ENCODE results near the gene SAT2.

GRCh38 chr17:7615265-7615747 is 12.3 kb downstream of the SAT2 start:
- TF ChIP-seq CTCF (IDR thresholded peaks at IDR 0.05) (no peak), POLR2A (IDR thresholded peaks at IDR 0.05) (no peak)
